Left colon (tissue), 2 donors: Measurements from ENCODE around the gene MT1M. TPM values are rescaled to one million over a fixed set of nuclear protein-coding genes. Genes with fewer than 3 reads are reported as not detected.
"Not testable (repeated sequence)": the region's sequence is repeated elsewhere in the genome, so short reads cannot be mapped to it uniquely, and the experiment has no call there.

Experiments used
- ATAC-seq: fragments of 200-7000 bp; cut with Tn5 transposase; one replicate; pipeline ENCODE4 v1.9.1; 2020; ENCODE audit warnings: mild to moderate bottlenecking, moderate library complexity
- DNase-seq, 2 donors: peaks; one replicate each; pipeline ENCODE4 v3.0.0-alpha.2; 2020
- intact Hi-C, 2 donors: fragments of 100-400 bp; cut with DNase I in 1 of 2; cut with micrococcal nuclease in 1 of 2; formaldehyde crosslinking; loops; one replicate each; pipeline versions ENCODE4 v1.11.2 to v1.14.0; 2022; cut with DNase I, micrococcal nuclease
- total RNA-seq, 2 donors: library from RNA; stranded (reverse); fragmentation: NEBNext Ultra II Directional; extraction: Animal tissue kit (Norgen Biotek cat#: 25700); gene quantifications; one replicate each; pipeline ENCODE4 v1.2.1, GENCODE V29; 2021
- donor health status: DM: no; HTN: no; CAD: no.
- donor health status: DM: yes; HTN: yes; CAD: no.

The MT1M gene
- total RNA-seq, 2 donors from 2014 or later, result 5.1 to 60.6 TPM

DNA sequence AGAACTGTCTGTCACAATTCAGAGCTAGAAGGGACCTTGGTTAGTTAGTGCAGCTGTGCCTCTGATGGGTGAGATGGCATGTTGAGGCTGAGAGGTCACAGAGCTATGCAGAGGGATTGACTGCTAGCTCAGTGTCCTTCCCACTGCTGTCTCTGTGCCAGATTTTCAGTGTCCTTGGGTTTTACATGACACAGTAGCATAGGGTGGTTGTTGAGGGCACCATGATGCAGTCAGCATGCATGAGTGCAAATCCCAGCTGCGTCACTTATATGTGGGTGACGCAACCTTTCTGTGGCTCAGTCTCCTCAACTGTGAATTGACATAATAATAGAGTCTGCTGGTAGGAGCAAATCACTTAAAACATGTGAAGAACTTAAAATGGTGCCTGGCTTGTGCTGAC lies 8.7 kb downstream of the MT1M start:
- intact Hi-C loops, result no loop called here
- ATAC-seq (no peak), DNase-seq (no peak)

DNA sequence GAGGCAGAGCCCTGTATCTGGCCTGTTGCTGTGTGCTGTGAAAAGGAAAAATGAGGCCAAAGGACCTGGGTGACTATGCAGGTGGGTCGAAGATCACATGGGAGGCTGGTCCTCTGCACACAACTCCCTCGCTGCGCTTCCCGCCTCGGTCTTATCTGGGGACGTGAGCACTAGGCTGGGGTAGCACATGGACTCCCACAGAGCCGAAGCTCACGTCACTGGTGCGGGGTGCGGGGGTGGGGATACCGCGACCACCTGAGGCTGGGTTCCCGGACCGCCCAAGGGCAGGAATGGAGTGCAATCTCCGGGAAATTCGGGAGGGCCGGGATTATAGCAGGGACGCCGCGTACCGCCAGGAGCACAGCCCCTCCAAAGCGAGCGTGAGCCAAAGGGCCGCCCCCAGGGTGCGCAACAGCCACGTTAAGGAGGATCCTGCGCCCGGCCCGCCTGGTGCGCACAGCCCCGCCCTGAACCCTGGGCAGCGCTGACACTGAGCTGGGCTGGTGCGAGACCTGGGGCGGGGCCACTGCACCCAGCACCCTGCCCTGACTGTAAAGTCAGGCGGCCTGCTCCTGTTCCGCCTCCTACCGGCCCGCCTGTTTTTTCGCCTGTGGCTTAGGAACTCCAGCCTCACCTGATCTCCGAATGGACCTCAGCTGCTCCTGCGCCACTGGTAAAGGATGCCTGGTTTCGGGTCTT lies 10.8 kb downstream of the MT1M start:
- intact Hi-C loops, result no loop called here
- peak; percentile 88 for ATAC-seq
- peak; percentile 90 to 91 for DNase-seq

DNA sequence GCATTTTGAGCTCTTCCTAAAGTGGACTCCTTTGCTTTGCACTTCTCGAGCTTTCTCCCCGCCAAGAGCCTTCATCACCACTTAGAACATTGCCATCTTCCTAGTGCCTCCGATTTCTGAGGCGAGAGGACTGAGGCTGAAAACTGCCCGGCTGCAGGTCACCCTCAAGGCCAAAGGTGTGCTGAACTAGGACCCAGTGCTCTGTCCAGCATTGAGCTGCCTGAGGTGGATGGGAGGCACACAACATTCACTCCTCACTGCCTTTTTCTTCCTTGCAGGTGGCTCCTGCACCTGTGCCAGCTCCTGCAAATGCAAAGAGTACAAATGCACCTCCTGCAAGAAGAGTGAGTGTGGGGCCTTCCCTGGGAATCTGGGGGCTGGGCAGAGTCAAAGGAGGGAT lies 11.4 kb downstream of the MT1M start:
- DNase-seq, result no peak
- intact Hi-C loops, result no loop called here
- no peak for ATAC-seq

DNA sequence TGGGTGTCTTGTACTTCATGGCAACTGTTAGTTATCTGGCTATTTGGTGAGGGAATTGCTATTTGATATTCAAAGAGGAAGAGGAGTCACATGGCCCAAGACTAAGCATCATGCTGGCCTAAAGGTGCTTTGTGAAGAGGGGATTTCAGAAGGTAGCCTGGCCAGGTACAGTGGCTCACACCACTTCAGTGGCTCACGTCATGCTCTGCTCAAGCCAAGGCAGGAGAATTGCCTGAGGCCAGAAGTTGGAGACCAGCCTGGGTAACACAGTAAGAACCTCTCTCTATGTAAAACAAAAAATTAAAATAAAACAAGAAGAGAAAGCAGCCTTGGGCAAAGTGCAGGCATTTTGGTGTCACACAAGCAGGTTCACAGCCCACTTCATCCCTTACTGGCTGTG lies 12.9 kb downstream of the MT1M start:
- intact Hi-C loops, result no loop called here
- ATAC-seq (no peak), DNase-seq (no peak)

DNA sequence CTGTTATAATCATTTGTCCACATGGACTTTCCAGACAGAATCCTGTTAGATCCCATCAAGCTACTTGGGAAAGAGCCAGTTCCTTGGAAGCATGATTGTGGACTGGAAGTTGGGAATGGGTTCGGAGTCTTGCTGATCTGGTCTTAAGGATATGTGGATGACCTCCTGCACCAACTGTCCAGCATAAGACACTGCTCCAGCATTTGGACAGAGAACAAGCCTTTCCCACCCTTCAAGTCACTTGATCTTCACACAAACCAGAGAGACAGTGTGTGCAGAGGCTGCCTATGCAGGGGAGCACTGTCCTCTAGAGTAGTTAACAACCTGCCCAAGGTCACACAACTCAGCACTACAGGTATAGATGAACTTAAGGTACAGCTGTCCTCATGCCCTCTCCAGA lies 13.4 kb downstream of the MT1M start:
- no peak for DNase-seq
- intact Hi-C loops, result no loop called here
- ATAC-seq, result no peak

DNA sequence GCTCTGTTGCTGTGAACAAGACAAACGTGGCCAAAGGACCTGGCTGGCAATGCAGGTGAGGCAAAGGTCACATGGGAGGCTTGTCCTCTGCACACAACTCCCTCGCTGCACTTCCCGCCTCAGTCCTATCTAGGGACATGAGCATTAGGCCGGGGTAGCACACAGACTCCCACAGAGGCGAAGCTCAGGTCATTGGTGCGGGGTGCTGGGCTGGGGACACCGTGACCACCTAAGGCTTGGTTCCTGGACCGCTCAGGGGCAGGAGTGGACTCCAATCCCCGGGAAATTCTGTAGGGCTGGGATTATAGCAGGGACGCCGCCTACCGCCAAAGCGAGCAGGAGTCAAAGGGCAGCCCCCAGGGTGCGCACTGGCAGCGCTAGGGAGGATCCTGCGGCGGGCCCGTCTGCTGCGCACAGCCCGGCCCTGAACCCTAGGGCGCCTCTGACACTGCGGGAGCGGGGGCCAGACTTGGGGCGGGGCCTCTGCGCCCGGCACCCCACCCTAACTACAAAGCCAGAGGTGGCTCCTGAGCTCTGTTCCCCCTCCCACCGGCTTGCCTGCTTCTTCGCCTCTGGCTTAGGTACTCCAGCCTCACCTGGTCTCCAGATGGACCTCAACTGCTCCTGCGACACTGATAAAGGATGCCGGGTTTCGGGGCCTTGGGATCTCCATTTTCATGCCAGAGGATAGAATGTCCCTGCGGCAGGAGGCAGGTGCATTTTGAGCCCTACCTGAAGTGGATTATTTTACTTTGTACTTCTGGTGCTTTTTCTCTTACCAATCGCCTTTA lies 15.4 kb downstream of the MT1M start:
- DNase-seq (peak in 1 of 2 donors; percentile 74), ATAC-seq (peak; percentile 68)
- intact Hi-C loops, result no loop called here

DNA sequence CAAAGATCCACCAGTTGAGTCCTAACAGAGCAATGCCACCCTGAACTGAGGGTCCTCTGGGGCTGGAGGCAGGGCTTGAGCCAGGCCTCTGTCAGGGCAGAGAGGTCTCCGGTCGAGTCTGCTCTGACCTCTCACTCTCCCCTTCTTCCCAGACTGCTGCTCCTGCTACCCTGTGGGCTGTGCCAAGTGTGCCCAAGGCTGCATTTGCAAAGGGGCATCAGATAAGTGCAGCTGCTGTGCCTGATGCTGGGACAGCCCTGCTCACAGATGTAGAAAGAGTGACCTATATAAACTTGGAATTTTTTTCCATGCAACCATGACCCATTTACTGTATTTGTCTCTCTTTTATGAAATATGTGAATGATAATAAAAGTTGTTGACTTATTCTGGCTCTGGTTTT lies 16.8 kb downstream of the MT1M start:
- DNase-seq (no peak), ATAC-seq (no peak)
- intact Hi-C loops, result no loop called here

DNA sequence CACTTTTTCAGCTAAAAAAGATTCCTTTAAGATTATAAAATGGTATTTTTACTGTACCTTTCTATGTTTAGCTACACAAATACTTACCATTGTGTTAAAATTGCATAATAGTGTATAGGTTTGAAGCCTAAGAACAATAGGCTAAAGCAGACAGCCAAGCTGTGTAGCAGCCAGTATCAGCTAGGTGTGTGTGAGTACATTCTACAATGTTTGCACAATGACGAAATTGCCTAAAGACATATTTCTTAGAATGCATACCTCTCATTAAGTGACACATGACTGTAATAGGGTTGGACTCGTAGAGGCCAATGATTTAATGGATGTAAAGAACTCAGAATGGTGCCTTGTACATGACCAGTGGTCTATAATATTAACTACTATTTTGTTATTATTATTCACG lies 17.4 kb downstream of the MT1M start:
- DNase-seq (no peak), ATAC-seq (peak; percentile 65)
- intact Hi-C loops, result no loop called here

DNA sequence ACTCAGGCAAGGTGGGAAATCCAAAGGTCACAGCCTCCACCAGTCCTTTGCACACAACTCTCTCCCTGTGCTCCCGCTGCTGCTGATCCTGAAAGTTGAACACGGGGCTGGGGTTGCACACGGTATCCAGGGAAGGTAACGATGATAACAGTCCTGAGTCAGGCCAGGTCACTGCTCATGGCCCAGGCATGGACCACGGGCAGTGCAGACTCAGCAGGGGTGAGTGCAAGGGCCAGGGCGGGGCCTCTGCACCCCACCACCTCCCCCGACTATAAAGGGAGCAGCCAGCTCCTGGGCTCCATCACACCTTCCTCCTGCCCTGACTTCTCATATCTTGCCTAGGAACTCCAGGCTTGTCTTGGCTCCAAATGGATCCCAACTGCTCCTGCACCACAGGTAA lies 19.1 kb downstream of the MT1M start, which contains the start of gene MT1B:
Gene MT1B (plus strand): TSS at position 301 of the 400 bp plus-strand sequence. CDS start 68 bp downstream, at position 369.
- intact Hi-C loops, result no loop called here
- ATAC-seq, result no peak
- DNase-seq, result no peak

DNA sequence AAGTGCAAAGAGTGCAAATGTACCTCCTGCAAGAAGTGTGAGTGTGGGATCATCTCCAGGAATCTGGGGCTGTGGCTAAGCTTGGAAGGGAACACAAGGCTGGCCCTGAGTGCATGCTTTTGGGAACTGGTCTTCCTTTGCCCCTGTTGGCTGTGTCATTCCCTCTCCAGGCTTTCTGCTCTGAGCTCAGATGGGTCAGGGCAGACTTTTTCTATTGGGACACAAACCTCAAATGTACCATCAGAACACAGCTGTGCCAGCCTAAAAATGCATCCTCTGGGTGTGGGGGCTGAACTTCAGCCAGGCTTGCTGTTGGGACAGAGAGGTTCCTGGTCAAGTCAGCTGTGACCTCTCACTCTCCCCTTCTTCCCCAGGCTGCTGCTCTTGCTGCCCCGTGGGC lies 20.1 kb downstream of the MT1M start:
- ATAC-seq, result no peak
- intact Hi-C loops, result no loop called here
- no peak for DNase-seq

DNA sequence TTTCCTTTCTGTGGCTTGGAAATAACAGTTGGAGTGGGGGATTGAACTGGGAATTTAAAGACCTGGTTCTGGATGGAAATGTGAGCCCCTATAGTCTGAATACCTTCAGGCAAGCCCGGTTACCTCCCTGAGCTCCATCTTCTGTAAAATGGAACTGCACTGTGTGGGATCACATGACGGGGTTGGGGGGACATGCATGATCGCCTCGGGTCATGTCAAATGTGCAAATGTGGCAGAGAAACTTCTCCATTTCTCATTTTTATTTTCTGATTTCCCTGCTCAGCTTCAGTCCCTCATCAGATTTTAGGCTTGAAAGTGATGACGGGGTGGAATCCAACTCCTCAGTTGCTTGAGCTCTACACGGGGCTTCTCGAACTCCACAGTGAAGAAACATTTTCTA lies 20.8 kb downstream of the MT1M start:
- ATAC-seq, result no peak
- intact Hi-C loops, result no loop called here
- no peak for DNase-seq

DNA sequence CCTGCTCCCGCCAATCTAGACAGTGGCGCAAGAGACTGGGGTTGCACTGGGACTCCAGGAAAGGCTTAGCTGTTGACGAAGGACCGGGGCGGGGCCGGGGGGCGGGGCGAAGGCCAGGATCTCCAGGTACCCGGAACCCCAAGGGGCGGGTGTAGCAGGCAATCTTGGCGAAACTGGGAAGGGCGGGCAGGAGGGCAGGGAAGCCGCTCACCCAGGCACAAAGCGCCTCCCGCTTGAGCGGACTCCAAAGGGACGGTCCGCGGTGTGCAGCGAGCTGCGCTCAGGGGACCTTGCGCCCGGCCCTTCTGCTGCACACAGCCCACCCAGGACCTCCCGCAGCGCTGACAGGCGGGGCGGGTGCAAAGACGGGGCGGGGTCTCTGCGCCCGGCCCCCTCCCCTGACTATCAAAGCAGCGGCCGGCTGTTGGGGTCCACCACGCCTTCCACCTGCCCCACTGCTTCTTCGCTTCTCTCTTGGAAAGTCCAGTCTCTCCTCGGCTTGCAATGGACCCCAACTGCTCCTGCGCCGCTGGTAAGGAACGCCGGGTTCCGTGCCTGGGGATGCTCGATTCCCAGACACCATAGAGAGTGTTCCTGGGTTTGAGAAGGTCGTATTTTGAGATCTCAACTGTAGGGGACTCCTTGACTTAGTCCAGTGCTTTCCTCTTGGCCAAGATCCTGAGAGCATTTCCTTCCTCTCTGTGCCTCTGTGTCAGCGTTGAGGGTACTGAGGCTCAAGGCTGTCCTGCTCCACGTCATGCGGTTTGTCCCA lies 25.3 kb downstream of the MT1M start, which contains the start of gene MT1F:
Gene MT1F (plus strand): TSS at position 405 of the 772 bp plus-strand sequence. CDS start 100 bp downstream, at position 505.
- DNase-seq (peak; percentile 96), ATAC-seq (peak; percentile 95)
- intact Hi-C loops, result no loop called here

DNA sequence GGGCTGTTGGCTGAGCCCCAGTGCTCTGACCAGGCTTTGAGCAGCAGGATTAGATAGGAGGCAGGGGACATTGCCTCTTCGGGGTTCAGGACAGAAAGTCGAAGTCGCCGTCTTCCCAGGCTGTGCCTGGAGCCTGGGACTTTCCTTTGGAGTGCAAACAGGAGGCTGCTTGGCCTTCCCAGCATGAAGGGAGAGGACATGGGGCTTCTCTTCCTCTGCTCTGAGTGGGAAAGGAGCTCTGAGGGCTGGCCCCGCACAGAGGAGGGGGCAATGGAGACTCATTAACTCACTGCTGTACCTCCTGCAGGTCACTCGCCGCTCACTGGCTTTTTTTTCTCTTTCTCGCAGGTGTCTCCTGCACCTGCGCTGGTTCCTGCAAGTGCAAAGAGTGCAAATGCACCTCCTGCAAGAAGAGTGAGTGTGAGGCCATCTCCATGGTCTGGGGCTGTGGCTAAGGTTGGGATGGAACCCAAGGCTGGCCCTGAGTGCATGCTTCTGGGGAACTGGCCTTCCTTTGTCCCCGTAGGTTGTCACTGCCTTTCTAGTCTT lies 25.9 kb downstream of the MT1M start:
- intact Hi-C loops, result no loop called here
- DNase-seq (peak; percentile 43 to 54), ATAC-seq (peak; percentile 13)

DNA sequence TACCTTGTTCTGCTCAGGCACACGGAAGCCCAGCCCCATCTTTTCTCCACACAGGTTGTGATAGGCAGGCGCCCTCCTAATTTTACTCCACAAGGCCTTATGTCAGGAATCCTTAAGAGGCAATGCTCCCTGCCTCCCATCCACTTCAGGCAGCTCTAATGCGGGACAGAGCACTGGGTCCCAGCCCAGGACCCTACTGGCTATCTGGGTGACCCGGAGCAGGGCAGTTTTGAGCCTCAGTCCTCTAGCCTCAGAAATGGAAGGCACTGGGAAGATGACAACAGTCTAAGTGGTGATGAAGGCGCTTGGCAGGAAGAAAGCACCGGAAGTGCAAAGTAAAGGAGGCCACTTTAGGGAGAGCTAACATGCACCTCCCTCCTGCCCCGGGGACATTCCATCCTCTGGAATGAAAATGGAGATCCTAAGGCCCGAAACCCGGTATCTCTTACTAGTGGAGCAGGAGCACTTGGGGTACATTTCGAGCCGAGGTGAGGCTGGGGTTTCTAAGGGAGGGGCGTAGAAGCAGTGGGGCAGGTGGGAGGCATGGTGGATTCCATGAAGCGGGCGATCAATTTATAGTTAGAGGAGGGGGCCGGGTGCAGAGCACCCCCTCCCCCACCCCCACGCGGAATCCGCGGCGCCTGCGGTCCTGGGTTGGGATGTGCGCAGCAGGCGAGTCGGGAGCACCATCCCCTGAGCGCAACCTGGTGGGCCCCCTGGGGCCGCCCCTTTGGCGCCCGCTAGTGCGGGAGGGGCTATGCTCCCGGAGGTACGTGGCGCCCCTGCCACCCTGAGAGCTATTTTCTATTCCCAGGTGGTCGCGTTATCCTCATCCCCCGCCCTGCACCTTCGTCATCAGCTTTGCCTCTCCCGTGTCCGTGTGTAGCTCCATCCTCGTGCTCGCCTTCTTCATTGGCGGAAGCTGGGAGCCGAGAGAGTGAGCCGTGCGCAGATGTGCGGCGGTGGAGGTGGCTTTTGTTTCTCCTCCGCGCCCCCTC lies 30.2 kb downstream of the MT1M start:
- no peak for DNase-seq
- no peak for ATAC-seq
- intact Hi-C loops, result no loop called here

DNA sequence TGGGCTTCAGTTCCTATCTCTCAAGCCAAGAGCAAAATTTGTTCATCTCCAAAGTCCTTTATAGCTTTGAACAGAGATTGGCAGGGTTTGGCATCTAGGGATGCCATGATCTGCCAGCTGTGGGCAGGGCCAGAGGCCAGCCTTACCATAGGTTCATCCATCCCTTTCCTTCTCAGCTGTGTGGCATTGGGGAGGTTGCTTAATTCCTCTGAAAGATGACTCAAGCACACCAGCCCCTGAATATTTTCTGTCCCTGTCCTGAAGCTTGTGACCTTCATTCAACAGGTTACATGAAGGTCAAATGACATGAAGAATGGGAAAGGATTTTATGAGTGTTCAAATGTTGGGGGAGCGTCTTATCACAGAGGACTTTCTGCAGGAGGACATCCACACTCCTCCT lies 32.0 kb downstream of the MT1M start:
- ATAC-seq, result no peak
- intact Hi-C loops, result no loop called here
- DNase-seq, result no peak

DNA sequence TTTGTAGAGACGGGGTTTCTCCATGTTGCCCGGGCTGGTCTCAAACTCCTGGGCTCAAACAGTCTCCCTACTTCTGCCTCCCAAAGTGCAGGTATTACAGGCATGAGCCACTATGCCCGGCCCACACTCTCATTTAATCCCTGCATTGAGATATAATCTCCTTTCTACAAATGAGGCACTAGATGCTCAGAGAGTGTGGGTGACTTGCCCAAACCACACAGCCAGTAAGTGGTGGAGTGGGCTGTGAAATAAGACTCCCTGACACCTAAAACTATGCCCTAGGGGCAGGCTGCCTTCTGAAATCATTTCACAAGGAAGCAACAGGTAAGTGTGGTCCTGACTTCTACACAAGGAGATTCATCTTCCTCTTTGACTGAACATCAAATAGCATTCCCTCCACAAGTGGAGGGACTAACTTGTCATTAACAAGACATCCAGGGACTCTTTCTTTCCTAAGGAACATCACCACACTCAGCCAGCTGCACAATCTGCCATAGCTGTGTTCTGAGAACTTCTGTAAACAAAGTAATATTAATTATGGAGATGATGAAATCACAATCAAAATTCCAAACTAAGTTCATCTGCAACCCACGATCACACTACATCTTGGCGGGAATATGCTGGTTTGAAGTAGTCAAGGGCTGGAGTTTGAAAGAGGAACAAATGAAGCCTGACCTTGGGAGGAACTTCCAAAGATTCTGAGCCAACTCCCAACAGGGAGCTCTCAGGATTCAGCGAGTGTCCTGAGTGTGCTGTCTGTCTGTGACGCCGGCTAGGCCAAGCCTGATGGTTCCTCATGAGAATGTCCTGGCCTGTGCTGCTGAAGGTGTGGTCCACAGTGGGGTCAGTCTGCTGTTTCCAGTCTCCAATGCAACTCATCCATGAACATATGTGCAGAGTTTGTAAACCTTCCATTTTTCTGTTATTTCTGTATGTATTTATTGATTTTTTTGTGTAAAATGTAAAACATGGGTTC lies 33.1 kb downstream of the MT1M start:
- DNase-seq, ATAC-seq, intact Hi-C loops: not testable (repeated sequence)
